Loucy (cell line): ENCODE results near the gene SERINC3.

ENCODE experiments used
- H2AFZ ChIP-seq: fragments of 200-600 bp; sonication (generic); 2 replicates; pipeline ENCODE4 v1.6.0; 2016; ENCODE audit warnings: antibody characterized with exemption, mild to moderate bottlenecking, low read length, moderate library complexity
- H3F3A ChIP-seq: fragments of 200-600 bp; 2 replicates; pipeline ENCODE4 v1.6.0; 2016; ENCODE audit warnings: antibody characterized with exemption, low read depth, mild to moderate bottlenecking
- H3K27me3 ChIP-seq: fragments of 200-600 bp; sonication (generic); 2 replicates; pipeline ENCODE4 v1.6.1; 2014; ENCODE audit warnings: low read length, mild to moderate bottlenecking; ENCODE audit not compliant: insufficient read depth, poor library complexity, severe bottlenecking
- H3K36me3 ChIP-seq: fragments of 200-600 bp; sonication (generic); 2 replicates; pipeline ENCODE4 v1.6.1; 2016; ENCODE audit warnings: low read length; ENCODE audit not compliant: insufficient read depth
- H3K4me1 ChIP-seq: fragments of 200-600 bp; sonication (generic); 2 replicates; pipeline ENCODE4 v1.5.1; 2014; ENCODE audit warnings: low read length, mild to moderate bottlenecking; ENCODE audit not compliant: insufficient read depth, poor library complexity, severe bottlenecking
- H3K4me2 ChIP-seq: fragments of 200-600 bp; sonication (generic); 2 replicates; pipeline ENCODE4 v1.6.0; 2014; ENCODE audit warnings: antibody characterized with exemption, low read length, low read depth, mild to moderate bottlenecking; ENCODE audit not compliant: poor library complexity, severe bottlenecking
- H3K4me3 ChIP-seq: fragments of 200-600 bp; sonication (generic); 2 replicates; pipeline ENCODE4 v1.5.1; 2014; ENCODE audit warnings: low read length, mild to moderate bottlenecking, mixed read lengths; ENCODE audit not compliant: poor library complexity, severe bottlenecking
- H3K79me2 ChIP-seq: fragments of 200-600 bp; sonication (generic); 2 replicates; pipeline ENCODE4 v1.6.1; 2014; ENCODE audit warnings: low read length; ENCODE audit not compliant: insufficient read depth
- H3K9ac ChIP-seq: fragments of 200-600 bp; sonication (generic); 2 replicates; pipeline ENCODE4 v1.6.0; 2014; ENCODE audit warnings: mild to moderate bottlenecking, low read depth, low read length, moderate library complexity; ENCODE audit not compliant: poor library complexity, severe bottlenecking
- H3K9me2 ChIP-seq: fragments of 200-600 bp; sonication (generic); replicated peaks from 2 replicates; pipeline ENCODE4 v1.6.1; 2016; ENCODE audit warnings: low read depth, low read length, mixed read lengths
- H3K9me3 ChIP-seq: fragments of 200-600 bp; sonication (generic); 2 replicates; pipeline ENCODE4 v1.6.1; 2014; ENCODE audit warnings: mild to moderate bottlenecking, antibody characterized with exemption, low read length, low read depth; ENCODE audit not compliant: insufficient read depth
- H4K20me1 ChIP-seq: fragments of 200-600 bp; sonication (generic); 2 replicates; pipeline ENCODE4 v1.6.0; 2014; ENCODE audit warnings: antibody characterized with exemption, low read length, mild to moderate bottlenecking; ENCODE audit not compliant: insufficient read depth, poor library complexity, severe bottlenecking
- EZH2phosphoT487 ChIP-seq: fragments of 200-600 bp; IDR thresholded peaks from 2 replicates; pipeline ENCODE4 v1.6.1; 2018; ENCODE audit warnings: antibody characterized with exemption, mild to moderate bottlenecking, moderate library complexity, borderline replicate concordance
- TF ChIP-seq, protein P1 (sequence below): fragments of 200-600 bp; sonication (generic); conservative IDR thresholded peaks from 2 replicates; pipeline ENCODE4 v1.5.1; 2014; ENCODE audit warnings: mild to moderate bottlenecking, antibody characterized with exemption, low read length

The SERINC3 gene

DNA sequence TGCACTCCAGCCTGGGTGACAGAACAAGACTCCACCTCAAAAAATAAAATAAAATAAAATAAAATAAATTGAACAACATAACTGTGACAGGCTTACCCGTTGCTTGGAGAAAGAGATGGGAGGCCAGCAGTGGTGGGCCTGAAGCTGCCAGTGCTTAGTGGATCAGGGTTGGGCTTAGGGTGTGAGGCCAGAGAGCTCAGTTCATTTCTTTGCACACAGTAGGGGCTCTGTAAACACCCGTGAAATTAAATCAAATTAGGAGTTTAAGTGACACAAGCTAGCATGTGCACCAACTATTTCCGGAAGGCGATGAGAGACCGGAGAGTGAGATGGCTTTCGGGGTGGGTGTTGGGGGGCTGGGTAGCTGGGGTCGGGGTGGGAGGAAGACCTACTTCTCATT is 72.0 kb downstream of the SERINC3 start:
- Histone ChIP-seq H3K4me3 (no peak overlapping the region), H3K4me1 (no peaks in the 10 kb centered on the region)

GRCh38 chr20:44448753-44449546 is 72.9 kb downstream of the SERINC3 start:
- no peak overlapping the region for H3K4me2 ChIP-seq
- H4K20me1 ChIP-seq, result no peaks in the 10 kb centered on the region
- H3K9me2 ChIP-seq, result no peaks in the 10 kb centered on the region
- no peaks in the 10 kb centered on the region for H3K4me1 ChIP-seq
- no peak overlapping the region for H3K9ac ChIP-seq
- no peak overlapping the region for H3K4me3 ChIP-seq
- no peaks in the 10 kb centered on the region for H3K27me3 ChIP-seq
- H3K79me2 ChIP-seq, result no peaks in the 10 kb centered on the region
- H3F3A ChIP-seq, result no peaks in the 10 kb centered on the region
- no peak overlapping the region for H2AFZ ChIP-seq
- H3K36me3 ChIP-seq, result no peaks in the 10 kb centered on the region
- H3K9me3 ChIP-seq, result no peaks in the 10 kb centered on the region
- TF ChIP-seq, protein P1, sequence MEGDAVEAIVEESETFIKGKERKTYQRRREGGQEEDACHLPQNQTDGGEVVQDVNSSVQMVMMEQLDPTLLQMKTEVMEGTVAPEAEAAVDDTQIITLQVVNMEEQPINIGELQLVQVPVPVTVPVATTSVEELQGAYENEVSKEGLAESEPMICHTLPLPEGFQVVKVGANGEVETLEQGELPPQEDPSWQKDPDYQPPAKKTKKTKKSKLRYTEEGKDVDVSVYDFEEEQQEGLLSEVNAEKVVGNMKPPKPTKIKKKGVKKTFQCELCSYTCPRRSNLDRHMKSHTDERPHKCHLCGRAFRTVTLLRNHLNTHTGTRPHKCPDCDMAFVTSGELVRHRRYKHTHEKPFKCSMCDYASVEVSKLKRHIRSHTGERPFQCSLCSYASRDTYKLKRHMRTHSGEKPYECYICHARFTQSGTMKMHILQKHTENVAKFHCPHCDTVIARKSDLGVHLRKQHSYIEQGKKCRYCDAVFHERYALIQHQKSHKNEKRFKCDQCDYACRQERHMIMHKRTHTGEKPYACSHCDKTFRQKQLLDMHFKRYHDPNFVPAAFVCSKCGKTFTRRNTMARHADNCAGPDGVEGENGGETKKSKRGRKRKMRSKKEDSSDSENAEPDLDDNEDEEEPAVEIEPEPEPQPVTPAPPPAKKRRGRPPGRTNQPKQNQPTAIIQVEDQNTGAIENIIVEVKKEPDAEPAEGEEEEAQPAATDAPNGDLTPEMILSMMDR, result peak; percentile 73
- no peak for TF ChIP-seq EZH2phosphoT487

More for the DNA sequence above, 72.0 kb downstream of the SERINC3 start:
- Histone ChIP-seq H3K4me2 (no peak overlapping the region), H3K9ac (no peak overlapping the region), H3F3A (no peaks in the 10 kb centered on the region), H3K27me3 (no peaks in the 10 kb centered on the region), H4K20me1 (no peaks in the 10 kb centered on the region), H2AFZ (no peak overlapping the region), H3K9me2 (no peaks in the 10 kb centered on the region), H3K9me3 (no peaks in the 10 kb centered on the region), H3K36me3 (no peaks in the 10 kb centered on the region), H3K79me2 (no peaks in the 10 kb centered on the region)
- TF ChIP-seq, protein P1, result no peak
- TF ChIP-seq EZH2phosphoT487, result no peak

GRCh38 chr20:44447827-44448419 is 73.9 kb downstream of the SERINC3 start:
- Histone ChIP-seq H3K4me3 (no peak overlapping the region), H3K36me3 (no peaks in the 10 kb centered on the region), H4K20me1 (no peaks in the 10 kb centered on the region), H3K9me2 (no peaks in the 10 kb centered on the region), H3K4me2 (no peak overlapping the region), H3K9me3 (no peaks in the 10 kb centered on the region), H2AFZ (no peak overlapping the region), H3K27me3 (no peaks in the 10 kb centered on the region), H3K79me2 (no peaks in the 10 kb centered on the region), H3K4me1 (no peaks in the 10 kb centered on the region), H3K9ac (no peak overlapping the region), H3F3A (no peaks in the 10 kb centered on the region)
- TF ChIP-seq, protein P1, result no peak
- no peak for TF ChIP-seq EZH2phosphoT487
